Large intestine (tissue), 1 donor: ENCODE results near the gene RUSC2. TPM values are rescaled to one million over a fixed set of nuclear protein-coding genes. Genes with fewer than 3 reads are reported as not detected.

Experiments used
- polyA plus RNA-seq: library from polyadenylated mRNA; unstranded; fragments of 120-200 nt; gene quantifications from one replicate; pipeline ENCODE4 v1.2.1, GENCODE V29; 2013

Gene RUSC2
- polyA plus RNA-seq, 1 donor, result 12.0 TPM

Other genes with a start within 250 kb of the RUSC2 start
- 53.3 TPM for gene TESK1, start 115.2 kb downstream of the RUSC2 start, polyA plus RNA-seq
- gene CD72, start 128.3 kb downstream of the RUSC2 start, polyA plus RNA-seq, result 1.8 TPM
- 0.78 TPM for gene SIT1, start 160.8 kb downstream of the RUSC2 start, polyA plus RNA-seq
- gene RMRP, start 167.9 kb downstream of the RUSC2 start, polyA plus RNA-seq, result not detected
- 17.6 TPM for gene CCDC107, start 168.2 kb downstream of the RUSC2 start, polyA plus RNA-seq
- 5.2 TPM for gene ARHGEF39, start 175.1 kb downstream of the RUSC2 start, polyA plus RNA-seq
- gene CA9, start 183.8 kb downstream of the RUSC2 start, polyA plus RNA-seq, result 4.2 TPM
- 463 TPM for gene TPM2, start 199.8 kb downstream of the RUSC2 start, polyA plus RNA-seq
- 117 TPM for gene TLN1, start 242.1 kb downstream of the RUSC2 start, polyA plus RNA-seq
- gene CREB3, start 242.6 kb downstream of the RUSC2 start, polyA plus RNA-seq, result 25.4 TPM